Upper lobe of right lung (tissue), 1 donor: ENCODE results near the gene TMEM72. TPM values are rescaled to one million over a fixed set of nuclear protein-coding genes. Genes with fewer than 3 reads are reported as not detected.

Experiments used
- ATAC-seq: fragments of 200-7000 bp; cut with Tn5 transposase; one replicate; pipeline ENCODE4 v1.9.1; 2020; ENCODE audit warnings: mild to moderate bottlenecking, moderate library complexity
- DNase-seq: peaks from one replicate; pipeline ENCODE4 v3.0.0-alpha.2; 2020
- H3K27ac ChIP-seq: fragments of 200-600 bp; one replicate; pipeline ENCODE4 v1.8.0; 2022
- H3K27me3 ChIP-seq: fragments of 200-600 bp; one replicate; pipeline ENCODE4 v1.8.0; 2022; ENCODE audit warnings: mild to moderate bottlenecking
- H3K36me3 ChIP-seq: fragments of 200-600 bp; one replicate; pipeline ENCODE4 v1.8.0; 2022
- H3K4me1 ChIP-seq: fragments of 200-600 bp; one replicate; pipeline ENCODE4 v1.8.0; 2022
- H3K4me3 ChIP-seq: fragments of 200-600 bp; one replicate; pipeline ENCODE4 v1.8.0; 2022; ENCODE audit warnings: mild to moderate bottlenecking
- H3K9me3 ChIP-seq: fragments of 200-600 bp; one replicate; pipeline ENCODE4 v1.8.0; 2022
- intact Hi-C: fragments of 100-400 bp; cut with DNase I; formaldehyde crosslinking; loops from one replicate; pipeline ENCODE4 v1.11.0; 2022
- total RNA-seq: library from RNA; stranded (reverse); fragmentation: NEBNext Ultra II Directional; extraction: Animal tissue kit (Norgen Biotek cat#: 25700); gene quantifications from one replicate; pipeline ENCODE4 v1.2.1, GENCODE V29; 2021
- TF ChIP-seq, protein P1 (sequence below): fragments of 200-600 bp; IDR thresholded peaks from one replicate; pipeline ENCODE4 v1.8.0; 2022; ENCODE audit warnings: antibody characterized with exemption
- donor health status: DM: no; HTN: yes; CAD: no; lungs with severe emphysema.

TMEM72 gene
- total RNA-seq, 1 donor from 2014 or later, result not detected

DNA sequence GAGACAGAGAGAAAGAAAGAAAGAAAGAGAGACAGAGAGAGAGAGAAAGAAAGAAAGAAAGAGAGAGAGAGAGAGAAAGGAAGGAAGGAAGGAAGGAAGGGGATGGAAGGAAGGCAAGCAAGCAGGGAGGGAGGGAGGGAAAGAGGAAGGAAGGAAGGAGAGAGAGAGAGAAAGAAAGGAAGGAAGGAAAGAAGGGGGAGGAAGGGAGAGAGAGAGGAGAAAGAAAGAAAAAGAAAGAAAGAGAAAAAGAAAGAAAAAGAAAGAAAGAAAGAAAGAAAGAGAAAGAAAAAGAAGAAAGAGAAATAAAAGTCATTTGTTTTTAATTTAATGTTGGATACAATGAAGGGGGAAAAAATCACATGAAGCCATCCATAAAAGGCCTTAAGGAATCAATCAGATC is 43.8 kb downstream of the TMEM72 start:
- TF ChIP-seq, protein P1, sequence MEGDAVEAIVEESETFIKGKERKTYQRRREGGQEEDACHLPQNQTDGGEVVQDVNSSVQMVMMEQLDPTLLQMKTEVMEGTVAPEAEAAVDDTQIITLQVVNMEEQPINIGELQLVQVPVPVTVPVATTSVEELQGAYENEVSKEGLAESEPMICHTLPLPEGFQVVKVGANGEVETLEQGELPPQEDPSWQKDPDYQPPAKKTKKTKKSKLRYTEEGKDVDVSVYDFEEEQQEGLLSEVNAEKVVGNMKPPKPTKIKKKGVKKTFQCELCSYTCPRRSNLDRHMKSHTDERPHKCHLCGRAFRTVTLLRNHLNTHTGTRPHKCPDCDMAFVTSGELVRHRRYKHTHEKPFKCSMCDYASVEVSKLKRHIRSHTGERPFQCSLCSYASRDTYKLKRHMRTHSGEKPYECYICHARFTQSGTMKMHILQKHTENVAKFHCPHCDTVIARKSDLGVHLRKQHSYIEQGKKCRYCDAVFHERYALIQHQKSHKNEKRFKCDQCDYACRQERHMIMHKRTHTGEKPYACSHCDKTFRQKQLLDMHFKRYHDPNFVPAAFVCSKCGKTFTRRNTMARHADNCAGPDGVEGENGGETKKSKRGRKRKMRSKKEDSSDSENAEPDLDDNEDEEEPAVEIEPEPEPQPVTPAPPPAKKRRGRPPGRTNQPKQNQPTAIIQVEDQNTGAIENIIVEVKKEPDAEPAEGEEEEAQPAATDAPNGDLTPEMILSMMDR, result no peak
- Histone ChIP-seq H3K27ac (no peak overlapping the region), H3K36me3 (peaks cover 4% of the 10 kb centered on the region), H3K4me3 (no peak overlapping the region), H3K27me3 (no peaks in the 10 kb centered on the region), H3K9me3 (no peaks in the 10 kb centered on the region), H3K4me1 (peaks cover 11% of the 10 kb centered on the region)
- intact Hi-C loops, result no loop called here
- DNase-seq, result no peak
- ATAC-seq, result no peak

DNA sequence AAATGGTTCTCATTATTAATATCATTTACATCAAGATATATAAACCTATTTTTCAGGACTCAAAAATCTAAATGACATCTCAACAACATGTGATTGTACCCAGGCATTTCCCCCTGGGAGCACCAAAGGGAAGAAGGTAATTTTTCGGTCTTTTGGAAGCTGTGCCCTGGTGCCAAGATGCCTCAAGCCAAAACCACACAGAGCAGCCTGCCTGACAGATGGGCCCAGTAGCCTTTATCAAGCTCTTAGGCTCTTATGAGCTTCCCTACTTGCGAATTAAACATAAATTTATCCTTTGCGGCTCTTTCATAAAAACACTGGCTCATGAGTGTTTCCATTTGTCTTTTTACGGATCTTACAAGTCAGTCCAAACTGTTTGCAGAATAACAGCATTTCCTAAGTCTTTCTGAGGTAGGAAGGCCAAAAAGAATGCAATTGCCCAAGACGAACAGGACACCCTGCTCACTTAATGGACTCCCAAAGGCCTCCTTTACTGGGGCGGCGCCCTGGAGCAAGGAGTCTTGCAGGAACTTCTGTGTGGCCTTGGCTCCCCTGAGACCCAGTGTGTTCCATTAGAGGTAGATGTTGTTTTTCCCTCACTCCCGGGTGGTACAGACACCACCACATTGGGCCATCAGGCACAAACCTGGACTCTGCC is 44.4 kb downstream of the TMEM72 start:
- DNase-seq, result no peak
- peaks cover 17% of the 10 kb centered on the region for H3K4me1 ChIP-seq
- no peaks in the 10 kb centered on the region for H3K27me3 ChIP-seq
- H3K36me3 ChIP-seq, result peaks cover 4% of the 10 kb centered on the region
- no peaks in the 10 kb centered on the region for H3K9me3 ChIP-seq
- H3K4me3 ChIP-seq, result no peak overlapping the region
- H3K27ac ChIP-seq, result no peak overlapping the region
- TF ChIP-seq, protein P1, result no peak
- intact Hi-C loops, result no loop called here
- no peak for ATAC-seq

DNA sequence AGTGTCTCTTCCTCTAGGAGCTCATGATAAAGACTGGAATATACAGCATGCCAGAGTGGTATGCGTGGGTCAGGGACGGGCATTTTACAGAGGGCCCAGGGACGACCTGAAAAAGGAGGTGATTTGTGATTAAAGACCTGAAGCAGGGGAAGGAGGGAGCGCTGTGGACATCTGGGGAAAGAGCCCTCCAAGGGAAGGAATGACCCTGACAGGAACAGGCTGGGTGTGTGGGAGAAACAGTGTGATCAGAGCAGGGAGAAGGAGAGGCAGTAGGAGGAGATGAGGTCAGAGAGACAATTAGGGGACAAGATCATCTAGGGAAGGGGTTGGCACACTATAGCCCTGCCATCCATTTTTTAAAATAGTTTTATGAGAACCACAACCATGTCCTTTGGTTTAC is 45.1 kb downstream of the TMEM72 start:
- Histone ChIP-seq H3K27ac (no peak overlapping the region), H3K9me3 (no peaks in the 10 kb centered on the region), H3K36me3 (peaks cover 4% of the 10 kb centered on the region), H3K4me3 (no peak overlapping the region), H3K27me3 (no peaks in the 10 kb centered on the region), H3K4me1 (peaks cover 23% of the 10 kb centered on the region)
- DNase-seq, result no peak
- intact Hi-C loops, result no loop called here
- no peak for ATAC-seq
- TF ChIP-seq, protein P1, result no peak

DNA sequence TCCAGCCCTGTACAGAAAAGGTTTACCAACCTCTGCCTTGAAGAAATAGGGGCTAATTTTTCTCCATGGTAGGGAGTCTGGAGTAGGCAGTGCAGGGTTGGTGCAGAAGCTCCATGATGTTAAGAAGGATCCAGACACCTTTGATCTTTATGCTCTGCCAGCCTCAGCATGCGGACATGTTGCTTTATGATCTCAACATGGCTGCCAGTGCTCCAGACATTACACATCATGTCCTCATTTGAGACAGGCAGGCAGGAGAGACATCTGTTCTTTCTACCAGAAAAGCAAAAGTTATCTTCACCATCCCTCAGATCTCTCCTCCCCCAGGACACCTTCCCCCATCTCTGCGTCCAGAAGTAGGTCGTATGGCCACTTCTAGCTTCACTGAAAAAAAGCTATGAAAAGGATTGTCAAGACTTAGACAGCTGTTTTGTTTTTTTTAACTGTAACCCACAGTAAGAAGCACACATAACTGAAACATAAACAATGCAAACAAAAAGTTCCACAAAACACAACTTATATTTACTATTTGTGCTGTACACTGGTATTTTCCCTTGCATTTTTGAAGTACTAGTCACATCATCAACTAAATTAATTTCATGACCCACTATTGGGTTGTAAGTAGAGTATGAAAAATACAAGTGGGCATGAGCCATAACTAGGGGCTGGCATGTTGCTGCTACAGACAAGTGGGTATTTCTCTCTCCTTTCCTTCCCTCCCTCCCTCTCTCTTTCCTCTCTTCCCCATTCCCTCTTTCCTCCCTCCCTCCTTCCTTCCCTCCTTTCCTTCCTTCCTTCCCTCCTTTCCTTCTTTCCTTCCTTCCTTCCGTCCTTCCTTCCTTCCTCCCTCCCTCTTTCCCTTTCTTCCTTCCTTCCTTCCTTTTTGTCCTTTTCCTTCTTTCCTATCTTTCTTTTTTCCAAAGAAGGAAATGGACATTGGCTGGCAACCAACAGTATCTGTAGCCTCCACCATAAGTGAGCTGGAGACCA is 45.9 kb downstream of the TMEM72 start:
- intact Hi-C loops, result no loop called here
- peak overlapping the region; percentile 24 for H3K27ac ChIP-seq
- H3K27me3 ChIP-seq, result no peaks in the 10 kb centered on the region
- TF ChIP-seq, protein P1, result no peak
- peaks cover 4% of the 10 kb centered on the region for H3K36me3 ChIP-seq
- DNase-seq, result no peak
- no peaks in the 10 kb centered on the region for H3K9me3 ChIP-seq
- no peak for ATAC-seq
- no peak overlapping the region for H3K4me3 ChIP-seq
- H3K4me1 ChIP-seq, result peaks cover 26% of the 10 kb centered on the region

DNA sequence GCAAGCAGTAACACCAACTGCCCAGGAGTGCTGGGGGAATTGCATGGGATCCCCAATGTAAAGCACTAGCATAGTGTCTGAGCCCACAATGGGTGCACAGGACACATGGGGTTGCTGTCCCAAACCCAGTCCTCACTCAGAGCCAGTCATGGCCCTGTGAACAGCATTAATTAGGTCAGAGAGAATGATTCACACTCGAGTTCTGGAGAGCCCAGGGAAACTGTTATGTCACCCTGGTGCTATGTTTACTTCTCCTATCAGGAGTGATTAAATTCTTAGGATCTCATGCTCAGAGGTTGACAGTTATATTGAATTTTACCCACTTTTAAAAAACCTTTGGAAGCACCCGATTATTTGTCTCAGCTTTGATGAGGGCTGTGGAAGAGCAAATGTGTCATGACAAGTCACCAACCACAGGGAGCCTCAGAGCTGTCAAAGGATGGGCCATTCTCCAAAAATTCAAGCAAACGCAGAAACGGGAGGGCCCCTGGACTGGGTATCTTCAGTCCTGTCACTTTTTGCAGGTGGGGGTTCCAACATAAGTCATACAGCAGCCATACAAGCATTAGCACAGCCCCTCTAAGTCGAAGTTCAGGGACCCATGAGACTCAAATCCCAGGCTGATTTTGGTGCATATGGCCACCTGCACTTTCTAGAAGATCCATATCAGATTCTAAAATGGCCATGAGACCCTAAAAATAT is 47.2 kb downstream of the TMEM72 start:
- DNase-seq (no peak), ATAC-seq (peak; percentile 48)
- H3K27me3 ChIP-seq, result no peaks in the 10 kb centered on the region
- peak overlapping the region; percentile 96 for H3K27ac ChIP-seq
- TF ChIP-seq, protein P1, result no peak
- peak overlapping the region; percentile 83 for H3K4me3 ChIP-seq
- H3K9me3 ChIP-seq, result no peaks in the 10 kb centered on the region
- intact Hi-C loops, result no loop called here
- H3K4me1 ChIP-seq, result peaks cover 32% of the 10 kb centered on the region
- peaks cover 4% of the 10 kb centered on the region for H3K36me3 ChIP-seq
